T-helper 1 cell treated with Interleukin-12 subunit alpha and Interleukin-12 subunit beta and Interleukin-4 antibody, amounts not matched to agents 30 ng/mL and 1 ng/mL, for 36 hours (primary cell): ENCODE measurements around the gene ATF6. TPM values are rescaled to one million over a fixed set of nuclear protein-coding genes. Genes with fewer than 3 reads are reported as not detected.

Source experiments
- intact Hi-C: fragments of 100-400 bp; cut with micrococcal nuclease; formaldehyde crosslinking; loops from one replicate; pipeline ENCODE4 v1.15.1; 2024
- total RNA-seq: library from RNA; stranded (reverse); gene quantifications from 2 replicates; pipeline ENCODE4 v1.2.3, GENCODE V29; 2022

The ATF6 gene
- total RNA-seq, 1 donor from 2014 or later = 21.2 TPM

- intact Hi-C loops = no loop called here
Measured at GRCh38 chr1:161932668-161933067, 166.5 kb downstream of the ATF6 start.

- intact Hi-C loops = loop anchor here (2.0 kb wide), 1 partner anchor 29 kb away; no protein-coding TSS in a partner anchor
Measured at GRCh38 chr1:161933592-161934588, 167.8 kb downstream of the ATF6 start.

GRCh38 chr1:161935264-161935663 is 169.1 kb downstream of the ATF6 start:
- intact Hi-C loops = loop anchor here (2.0 kb wide), 1 partner anchor 28 kb away; no protein-coding TSS in a partner anchor

- intact Hi-C loops = no loop called here
Measured at GRCh38 chr1:161936786-161937185, 170.7 kb downstream of the ATF6 start.

GRCh38 chr1:161940866-161941591 is 174.9 kb downstream of the ATF6 start:
- intact Hi-C loops = no loop called here

GRCh38 chr1:161941726-161942436 is 175.8 kb downstream of the ATF6 start:
- intact Hi-C loops = no loop called here

GRCh38 chr1:161943737-161944136 is 177.6 kb downstream of the ATF6 start:
- intact Hi-C loops = no loop called here

- intact Hi-C loops = no loop called here
Measured at GRCh38 chr1:161944381-161944780, 178.3 kb downstream of the ATF6 start.

- intact Hi-C loops = no loop called here
Measured at GRCh38 chr1:161945306-161946060, 179.4 kb downstream of the ATF6 start.

- intact Hi-C loops = no loop called here
Measured at GRCh38 chr1:161946071-161946987, 180.2 kb downstream of the ATF6 start.

GRCh38 chr1:161948435-161948834 is 182.3 kb downstream of the ATF6 start:
- intact Hi-C loops = no loop called here

- intact Hi-C loops = no loop called here
Measured at GRCh38 chr1:161949548-161949947, 183.4 kb downstream of the ATF6 start.

- intact Hi-C loops = no loop called here
Measured at GRCh38 chr1:161950377-161950776, 184.3 kb downstream of the ATF6 start.

- intact Hi-C loops = no loop called here
Measured at GRCh38 chr1:161951646-161952045, 185.5 kb downstream of the ATF6 start.

- intact Hi-C loops = no loop called here
Measured at GRCh38 chr1:161952607-161953172, 186.6 kb downstream of the ATF6 start.

- intact Hi-C loops = no loop called here
Measured at GRCh38 chr1:161953256-161953920, 187.3 kb downstream of the ATF6 start.

GRCh38 chr1:161954050-161954449 is 187.9 kb downstream of the ATF6 start:
- intact Hi-C loops = no loop called here

- intact Hi-C loops = no loop called here
Measured at GRCh38 chr1:161954466-161954865, 188.3 kb downstream of the ATF6 start.

- intact Hi-C loops = no loop called here
Measured at GRCh38 chr1:161955606-161956005, 189.5 kb downstream of the ATF6 start.
